Epithelial cell of proximal tubule (primary cell): ENCODE measurements around the gene NXF1. TPM values are rescaled to one million over a fixed set of nuclear protein-coding genes. Genes with fewer than 3 reads are reported as not detected.
"Not testable (repeated sequence)": the region's sequence is repeated elsewhere in the genome, so short reads cannot be mapped to it uniquely, and the experiment has no call there.

ENCODE experiments used
- DNase-seq: peaks from one replicate; pipeline ENCODE4 v3.0.0-alpha.2; 2011; ENCODE audit warnings: low read depth
- H3K4me3 ChIP-seq: 2 replicates; pipeline ENCODE4 v1.5.1; 2011; ENCODE audit warnings: low read depth, mild to moderate bottlenecking, low read length
- total RNA-seq: library from RNA; depleted of rRNA; stranded (reverse); fragments of >200 nt; gene quantifications from 2 replicates; pipeline ENCODE4 v1.2.3, GENCODE V29; 2015
- TF ChIP-seq, protein P1 (sequence below): conservative IDR thresholded peaks from 2 replicates; pipeline ENCODE4 v1.5.1; 2012; ENCODE audit warnings: low read depth, mild to moderate bottlenecking, low read length

NXF1 gene
- total RNA-seq, 1 donor from 2014 or later: 49.4 TPM

DNA sequence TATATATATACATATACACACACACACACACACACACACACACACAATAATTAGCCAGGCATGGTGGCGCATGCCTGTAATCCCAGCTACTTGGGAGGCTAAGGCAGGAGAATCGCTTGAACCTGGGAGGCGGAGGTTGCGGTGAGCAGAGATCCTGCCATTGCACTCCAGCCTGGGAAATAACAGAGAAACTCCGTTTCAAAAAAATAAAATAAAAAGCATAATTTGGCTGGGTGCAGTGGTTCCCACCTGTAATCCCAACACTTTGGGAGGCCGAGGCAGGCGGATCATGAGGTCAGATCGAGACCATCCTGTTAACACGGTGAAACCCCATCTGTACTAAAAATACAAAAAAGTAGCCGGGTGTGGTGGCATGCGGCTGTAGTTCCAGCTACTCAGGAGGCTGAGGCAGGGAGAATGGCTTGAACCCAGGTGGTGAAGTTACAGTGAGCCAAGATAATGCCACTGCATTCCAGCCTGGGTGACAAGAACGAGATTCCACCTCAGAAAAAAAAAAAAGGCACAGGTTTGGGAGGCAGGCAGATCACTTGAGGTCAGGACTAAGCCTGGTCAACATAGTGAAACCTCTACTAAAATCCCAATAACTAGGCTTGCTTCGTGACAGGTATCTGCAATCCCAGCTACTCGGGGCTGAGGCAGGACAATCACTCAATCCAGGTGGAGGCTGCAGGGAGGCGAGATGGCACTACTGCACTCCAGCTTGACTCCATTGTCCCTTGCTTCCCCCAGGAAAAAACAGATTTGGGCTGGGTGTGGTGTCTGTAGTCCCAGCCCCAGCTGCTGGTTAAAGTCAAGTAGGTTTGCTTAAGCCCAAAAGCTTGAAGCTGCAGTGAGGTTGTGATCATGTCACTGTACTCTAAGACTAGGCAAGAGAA is 45.9 kb upstream of the NXF1 start:
- no peak for DNase-seq
- H3K4me3 ChIP-seq: no peak overlapping the region
- TF ChIP-seq, protein P1, sequence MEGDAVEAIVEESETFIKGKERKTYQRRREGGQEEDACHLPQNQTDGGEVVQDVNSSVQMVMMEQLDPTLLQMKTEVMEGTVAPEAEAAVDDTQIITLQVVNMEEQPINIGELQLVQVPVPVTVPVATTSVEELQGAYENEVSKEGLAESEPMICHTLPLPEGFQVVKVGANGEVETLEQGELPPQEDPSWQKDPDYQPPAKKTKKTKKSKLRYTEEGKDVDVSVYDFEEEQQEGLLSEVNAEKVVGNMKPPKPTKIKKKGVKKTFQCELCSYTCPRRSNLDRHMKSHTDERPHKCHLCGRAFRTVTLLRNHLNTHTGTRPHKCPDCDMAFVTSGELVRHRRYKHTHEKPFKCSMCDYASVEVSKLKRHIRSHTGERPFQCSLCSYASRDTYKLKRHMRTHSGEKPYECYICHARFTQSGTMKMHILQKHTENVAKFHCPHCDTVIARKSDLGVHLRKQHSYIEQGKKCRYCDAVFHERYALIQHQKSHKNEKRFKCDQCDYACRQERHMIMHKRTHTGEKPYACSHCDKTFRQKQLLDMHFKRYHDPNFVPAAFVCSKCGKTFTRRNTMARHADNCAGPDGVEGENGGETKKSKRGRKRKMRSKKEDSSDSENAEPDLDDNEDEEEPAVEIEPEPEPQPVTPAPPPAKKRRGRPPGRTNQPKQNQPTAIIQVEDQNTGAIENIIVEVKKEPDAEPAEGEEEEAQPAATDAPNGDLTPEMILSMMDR: no peak

DNA sequence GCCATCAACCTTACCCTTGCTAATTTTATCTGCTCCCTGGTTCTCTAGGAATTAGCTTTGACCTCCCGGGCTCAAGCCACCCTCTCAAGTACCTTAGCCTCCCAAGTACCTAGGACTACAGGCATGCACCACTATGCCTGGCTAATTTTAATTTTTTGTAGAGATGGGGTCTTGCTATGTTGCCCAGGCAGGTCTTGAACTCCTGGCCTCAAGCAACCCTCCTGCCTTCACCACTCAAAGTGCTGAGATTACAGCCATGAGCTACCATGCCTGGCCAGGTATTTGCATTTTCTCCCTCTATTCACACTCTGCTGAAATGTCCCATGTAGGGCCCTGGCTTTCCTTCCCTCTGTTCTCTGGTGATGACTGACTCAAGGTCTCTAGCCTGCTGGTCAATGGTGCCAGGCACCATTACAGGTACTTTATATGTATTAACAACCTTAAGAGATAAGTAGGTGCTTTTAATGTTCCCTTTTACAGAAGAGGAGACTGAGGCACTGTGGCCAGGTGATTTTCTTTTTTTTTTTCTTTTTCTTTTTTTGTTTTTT is 42.6 kb upstream of the NXF1 start:
- TF ChIP-seq, protein P1: no peak
- no peak for DNase-seq
- no peak overlapping the region for H3K4me3 ChIP-seq

DNA sequence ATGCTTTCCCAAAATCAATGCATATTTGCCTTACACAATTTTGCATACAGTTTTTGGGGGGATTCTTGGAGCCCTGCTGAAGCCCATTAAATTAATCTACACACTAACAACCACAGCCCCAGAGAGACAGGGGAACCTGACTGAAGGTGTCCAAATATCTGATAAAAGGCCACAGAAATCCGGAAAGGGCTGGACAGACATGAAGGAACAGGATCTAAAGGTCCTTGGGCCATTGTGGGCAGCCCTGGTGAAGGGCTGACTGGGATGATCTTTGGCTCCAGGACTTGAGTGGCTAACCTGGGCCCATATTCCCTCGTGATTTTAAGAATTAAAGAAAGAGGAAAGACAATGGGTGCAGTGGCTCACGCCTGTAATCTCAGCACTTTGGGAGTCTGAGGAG is 40.9 kb upstream of the NXF1 start:
- no peak overlapping the region for H3K4me3 ChIP-seq
- DNase-seq: no peak
- TF ChIP-seq, protein P1: no peak

DNA sequence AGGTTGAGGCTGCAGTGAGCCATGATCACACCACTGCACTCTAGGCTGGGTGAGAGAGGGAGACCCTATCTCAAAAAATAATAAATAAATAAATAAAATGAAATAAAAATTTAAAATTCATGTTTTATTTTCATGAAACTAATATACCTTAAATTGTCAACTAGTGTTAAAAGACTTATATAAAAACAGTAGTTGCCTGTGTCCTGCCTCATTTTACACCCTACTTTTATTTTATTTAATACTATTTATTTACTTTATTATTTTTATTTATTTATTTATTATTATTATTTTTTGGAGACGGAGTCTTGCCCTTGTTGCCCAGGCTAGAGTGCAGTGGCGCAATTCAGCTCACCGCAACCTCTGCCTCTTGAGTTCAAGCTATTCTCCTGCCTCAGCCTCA is 38.9 kb upstream of the NXF1 start:
- TF ChIP-seq, protein P1: no peak
- H3K4me3 ChIP-seq: no peak overlapping the region
- DNase-seq: no peak

DNA sequence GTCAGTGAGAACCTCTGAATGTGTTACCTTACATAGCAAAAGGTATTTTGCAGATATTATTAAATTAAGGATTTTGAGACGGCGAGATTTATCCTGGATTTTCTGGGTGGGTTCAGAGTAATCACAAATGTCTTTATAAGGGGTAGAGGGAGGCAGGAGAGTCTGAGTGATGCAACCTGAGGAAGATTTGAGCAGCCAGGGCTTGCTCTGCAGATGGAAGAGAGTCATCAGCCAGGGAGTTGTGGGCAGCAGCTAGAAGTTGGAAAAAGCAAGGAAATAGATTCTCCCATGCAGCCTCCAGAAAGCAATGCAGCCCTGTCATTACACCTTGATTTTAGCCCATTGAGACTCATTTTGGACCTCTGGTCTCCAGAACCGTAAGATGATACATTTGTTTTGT is 38.2 kb upstream of the NXF1 start:
- no peak overlapping the region for H3K4me3 ChIP-seq
- TF ChIP-seq, protein P1: no peak
- DNase-seq: no peak

DNA sequence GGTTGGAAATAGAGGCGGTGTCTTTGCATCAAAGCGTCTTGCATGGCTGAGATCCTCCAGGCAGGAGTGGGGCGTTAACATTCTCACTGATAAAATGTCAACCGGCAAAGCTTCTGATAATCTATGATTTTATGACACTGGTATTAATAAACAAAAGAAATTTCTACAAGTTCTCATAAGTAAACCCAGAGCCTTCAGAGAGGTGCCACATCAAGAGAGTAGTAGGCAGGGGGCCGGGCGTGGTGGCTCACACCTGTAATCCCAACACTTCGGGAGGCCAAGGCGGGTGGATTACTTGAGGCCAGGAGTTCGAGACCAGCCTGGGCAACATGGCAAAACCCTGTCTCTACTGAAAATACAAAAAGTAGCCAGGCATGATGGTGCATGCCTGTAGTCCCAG is 37.7 kb upstream of the NXF1 start:
- not testable (repeated sequence) for H3K4me3 ChIP-seq

DNA sequence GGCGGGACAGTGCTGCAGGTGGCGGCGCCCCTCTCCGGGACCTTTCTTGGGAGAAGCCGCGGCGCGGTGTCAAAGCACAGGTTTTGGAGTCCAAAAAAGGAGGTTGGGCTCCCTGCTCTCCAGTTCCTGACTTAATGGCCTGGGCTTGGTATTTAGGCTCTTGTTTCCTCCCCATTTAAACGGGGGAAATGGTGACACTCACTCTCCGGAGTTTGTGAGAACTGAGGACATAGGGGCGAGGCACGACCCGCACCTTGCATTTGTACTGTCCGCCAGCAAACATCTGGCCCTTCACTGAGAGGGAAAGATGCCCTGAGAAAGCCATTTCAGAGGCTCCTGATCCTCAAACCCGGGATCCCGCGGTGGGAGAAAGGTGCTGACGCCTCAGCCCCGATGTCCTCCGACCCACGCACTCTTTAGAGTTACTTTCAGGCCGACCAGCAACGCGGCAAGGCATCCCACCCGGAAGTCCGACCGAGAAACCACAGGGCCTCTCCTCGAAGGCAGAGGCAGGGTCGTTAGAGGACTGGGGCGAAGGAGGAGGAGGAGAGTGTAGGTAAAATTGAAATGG is 37.0 kb upstream of the NXF1 start:
- H3K4me3 ChIP-seq: peak overlapping the region; percentile 60
- TF ChIP-seq, protein P1: no peak
- DNase-seq: no peak

More for the DNA sequence above, 37.7 kb upstream of the NXF1 start:
- not testable (repeated sequence) for DNase-seq
